GM12878 (cell line): ENCODE data around the gene DNAJC17. TPM values are rescaled to one million over a fixed set of nuclear protein-coding genes. Genes with fewer than 3 reads are reported as not detected.

Experiments used
- ATAC-seq: fragments of 200-7000 bp; cut with Tn5 transposase; 3 replicates; pipeline ENCODE4 v1.9.1; 2020; ENCODE audit warnings: mild to moderate bottlenecking, moderate library complexity
- BruUV-seq: library from RNA; stranded (reverse); fragments of 400-500 nt; replicated peaks from 2 replicates; lab custom pipeline; 2021; lab: Mats Ljungman, UMichigan
- CTCF ChIA-PET: fragments of 300-600 bp; sonication (Branson Sonifier 250); formaldehyde crosslinking; extraction: SDS; loops from one replicate; lab custom pipeline; 2021; ENCODE audit warnings: inconsistent platforms; lab: Yijun Ruan, JAX
- POLR2A ChIA-PET: fragments of 350-600 bp; formaldehyde crosslinking; extraction: SDS; loops from one replicate; lab custom pipeline; 2021; ENCODE audit warnings: inconsistent platforms; lab: Charles Lee
- RAD21 ChIA-PET: fragments of 300-600 bp; sonication (Branson Sonifier 250); formaldehyde crosslinking; loops from one replicate; lab custom pipeline; 2023; ENCODE audit warnings: antibody characterized with exemption; ENCODE audit not compliant: unreplicated experiment; lab: Charles Lee
- SMC1A ChIA-PET: fragments of 300-600 bp; sonication (Branson Sonifier 250); formaldehyde crosslinking; loops from one replicate; lab custom pipeline; 2023; ENCODE audit not compliant: unreplicated experiment, uncharacterized antibody; lab: Charles Lee
- DNase-seq: peaks from one replicate; pipeline ENCODE4 v3.0.0-alpha.2; 2011; ENCODE audit warnings: low read depth, low spot score
- FAIRE-seq: peaks from 3 replicates; lab custom pipeline; 2011; peaks lifted over from hg19 to GRCh38; lab: Jason Lieb, UNC
- H2AFZ ChIP-seq: 2 replicates; pipeline ENCODE4 v1.6.0; 2011; ENCODE audit warnings: low read depth, low read length, control low read depth; ENCODE audit not compliant: control insufficient read depth
- H3K27ac ChIP-seq: 2 replicates; pipeline ENCODE4 v1.5.1; 2011; ENCODE audit warnings: control low read depth; ENCODE audit not compliant: control insufficient read depth, insufficient read depth
- H3K27me3 ChIP-seq, 2 experiments: replicated peaks in 1 of 2; 2 replicates each; pipeline versions ENCODE4 v1.6.0 to v1.6.1; 2011; ENCODE audit warnings: low read length in 1 of 2; ENCODE audit not compliant: control insufficient read depth in 2 of 2, insufficient read depth in 2 of 2
- H3K36me3 ChIP-seq, 2 experiments: 2 replicates each; pipeline ENCODE4 v1.5.1; 2011; ENCODE audit warnings: low read length in 1 of 2; ENCODE audit not compliant: control insufficient read depth in 2 of 2, insufficient read depth in 2 of 2
- H3K4me1 ChIP-seq: 2 replicates; pipeline ENCODE4 v1.6.1; 2011; ENCODE audit warnings: mild to moderate bottlenecking, low read length, moderate library complexity, mixed read lengths; ENCODE audit not compliant: control insufficient read depth, insufficient read depth
- H3K4me2 ChIP-seq: 2 replicates; pipeline ENCODE4 v1.6.0; 2011; ENCODE audit warnings: control low read depth; ENCODE audit not compliant: control insufficient read depth, insufficient read depth
- H3K4me3 ChIP-seq: fragments of 200-600 bp; sonication (generic); 2 replicates; pipeline ENCODE4 v1.5.1; 2016
- H3K79me2 ChIP-seq: 2 replicates; pipeline ENCODE4 v1.6.0; 2011; ENCODE audit warnings: low read length; ENCODE audit not compliant: control insufficient read depth, insufficient read depth
- H3K9ac ChIP-seq: 2 replicates; pipeline ENCODE4 v1.8.0; 2011; ENCODE audit warnings: low read length, control low read depth, mixed read lengths; ENCODE audit not compliant: control insufficient read depth, insufficient read depth
- H3K9me3 ChIP-seq: replicated peaks from 3 replicates; pipeline ENCODE4 v1.5.1; 2011; ENCODE audit warnings: mild to moderate bottlenecking, low read length; ENCODE audit not compliant: control insufficient read depth, insufficient read depth
- H4K20me1 ChIP-seq: 2 replicates; pipeline ENCODE4 v1.6.0; 2011; ENCODE audit not compliant: control insufficient read depth, insufficient read depth
- FOXK2 ChIP-seq: fragments of 450-650 bp; IDR thresholded peaks from 2 replicates; pipeline ENCODE4 v1.6.1; 2017; ENCODE audit warnings: mild to moderate bottlenecking, moderate library complexity
- IKZF2 ChIP-seq, 2 experiments: fragments of 450-650 bp; IDR thresholded peaks; 2 replicates each; pipeline ENCODE4 v1.6.1; 2017; ENCODE audit warnings: mild to moderate bottlenecking in 2 of 2, moderate library complexity in 2 of 2
- NR2F1 ChIP-seq: fragments of 450-650 bp; conservative IDR thresholded peaks from 2 replicates; pipeline ENCODE4 v1.6.1; 2017; ENCODE audit warnings: mild to moderate bottlenecking
- RELA ChIP-seq: fragments of 450-650 bp; IDR thresholded peaks from 2 replicates; pipeline ENCODE4 v1.8.0; 2014; ENCODE audit warnings: borderline replicate concordance; ENCODE audit not compliant: partially characterized antibody
- ZNF24 ChIP-seq: fragments of 450-650 bp; IDR thresholded peaks from 2 replicates; pipeline ENCODE4 v1.6.1; 2017; ENCODE audit warnings: antibody characterized with exemption, mild to moderate bottlenecking
- ZNF384 ChIP-seq: IDR thresholded peaks from 2 replicates; pipeline ENCODE4 v1.6.1; 2012; ENCODE audit warnings: low read depth, mild to moderate bottlenecking, low read length, improper control_type of control experiment, borderline replicate concordance
- WGBS: methylation state at CpG from one replicate; pipeline ENCODE4 v1.1.6; 2016; ENCODE audit warnings: low lambda C conversion rate; ENCODE audit not compliant: insufficient replicate concordance, insufficient coverage; ENCODE audit errors: missing lambda C conversion rate; 5-methylcytosine and 5-hydroxymethylcytosine counted together
- in situ Hi-C: fragments of 300-500 bp; cut with MboI; formaldehyde crosslinking; loops from 9 replicates; pipeline ENCODE4 v1.14.3; 2018; ENCODE audit warnings: mixed read lengths
- intact Hi-C: fragments of 100-400 bp; cut with micrococcal nuclease; formaldehyde crosslinking; loops from one replicate; pipeline ENCODE4 v1.14.2; 2022; ENCODE audit not compliant: unreplicated experiment
- polyA plus RNA-seq, 11 experiments: library from polyadenylated mRNA; depleted of rRNA in 4 of 11; unstranded in 6 of 11; stranded (reverse) in 5 of 11; fragments of >200 nt; fragmentation: Nextera tagmentation in 4 of 11; fragmentation: Illumina TruSeq in 1 of 11; extraction: Ambion mirVana in 4 of 11; extraction: Trizol in 1 of 11; gene quantifications; 1 replicate in 1 of 11; 2 replicates in 10 of 11; pipeline versions ENCODE4 v1.2.1 to v1.2.3, GENCODE V29; 2011 to 2016; ENCODE audit warnings: inconsistent platforms in 2 of 11, missing spikeins in 2 of 11, low read depth in 1 of 11
- total RNA-seq, 4 experiments: library from RNA; depleted of rRNA in 3 of 4; stranded (reverse); fragments of >200 nt in 3 of 4; fragmentation: Illumina TruSeq in 1 of 4; extraction: Trizol in 1 of 4; gene quantifications; 2 replicates each; pipeline versions ENCODE4 v1.2.1 to v1.2.3, GENCODE V29; 2013 to 2021
- TF ChIP-seq, protein P1 (sequence below): fragments of 450-650 bp; formaldehyde crosslinking; IDR thresholded peaks from 2 replicates; pipeline ENCODE4 v1.4.0; 2022; ENCODE audit warnings: mild to moderate bottlenecking, moderate library complexity
- TF ChIP-seq, protein P2 (sequence below): IDR thresholded peaks from 2 replicates; pipeline ENCODE4 v1.6.1; 2012; ENCODE audit warnings: low read length, inconsistent platforms
- TF ChIP-seq, protein P3 (sequence below): IDR thresholded peaks from 2 replicates; pipeline ENCODE4 v1.6.1; 2011; ENCODE audit warnings: borderline replicate concordance, low read depth, mild to moderate bottlenecking, moderate library complexity, low read length; ENCODE audit not compliant: insufficient read depth, poor library complexity, severe bottlenecking
- TF ChIP-seq, protein P4 (sequence below): fragments of 450-650 bp; IDR thresholded peaks from 2 replicates; pipeline ENCODE4 v1.6.1; 2016; ENCODE audit warnings: mild to moderate bottlenecking
- TF ChIP-seq, protein P5 (sequence below): fragments of 450-650 bp; IDR thresholded peaks from 2 replicates; pipeline ENCODE4 v1.6.1; 2018; ENCODE audit warnings: mild to moderate bottlenecking, low read depth, moderate library complexity; ENCODE audit not compliant: partially characterized antibody

Gene DNAJC17
- total and polyA plus RNA-seq, 10 of the 15 experiments (the other 5 are each of a cell fraction or from before 2014, with no cell fraction given): 6.1 to 62.8 (median 45.4) TPM

DNA sequence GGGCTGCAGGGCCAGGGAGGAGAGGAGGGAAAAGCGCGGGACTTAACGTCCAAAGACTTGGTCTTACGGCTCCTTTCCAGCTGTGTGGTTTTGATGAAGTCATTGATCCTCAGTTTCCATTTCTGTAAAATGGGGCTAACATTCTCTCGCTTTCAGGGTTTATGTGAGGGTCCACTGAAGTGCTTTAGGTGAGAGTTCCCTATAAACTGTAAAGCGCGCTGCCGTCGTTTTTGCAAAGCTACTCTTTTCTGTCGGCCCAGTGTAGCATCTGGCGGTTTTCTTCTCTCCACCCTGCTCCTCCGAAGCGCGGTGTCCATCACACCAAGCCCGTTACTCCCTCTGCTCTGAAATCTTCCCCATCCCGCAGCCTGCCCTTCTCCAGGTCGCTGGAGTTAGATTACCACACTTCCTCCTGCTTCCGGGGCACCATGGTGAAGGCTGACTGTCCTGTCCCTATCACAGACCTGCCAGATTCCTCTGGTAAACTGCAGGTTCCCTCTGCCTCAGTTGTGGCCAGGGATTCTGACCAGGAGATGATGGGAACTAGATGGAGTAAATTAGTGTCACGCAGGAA is 702 bp upstream of the DNAJC17 start:
- Histone ChIP-seq H3K27ac (peak overlapping the region; percentile 40; the same call in 1 of the 2 replicates), H4K20me1 (no peaks in the 10 kb centered on the region), H3K9ac (peak overlapping the region; percentile 69), H3K4me1 (peaks cover 15% of the 10 kb centered on the region; the same call in 1 of the 2 replicates), H3K36me3 (peaks cover 0 to 3% of the 10 kb centered on the region in 2 experiments; a peak in 2 of 4 replicates), H2AFZ (peak overlapping the region; percentile 48), H3K79me2 (peaks cover 22% of the 10 kb centered on the region), H3K4me3 (peak overlapping the region; percentile 79), H3K4me2 (peak overlapping the region; percentile 94), H3K9me3 (no peaks in the 10 kb centered on the region), H3K27me3 (no peaks in the 10 kb centered on the region)
- ChIA-PET RAD21 (interaction anchor here (1.0 to 3.3 kb wide), 7 partner anchors 36 to 86 kb away, joined by 3 to 19 read pairs (median 7); partner anchors contain the start of genes RHOV, SPINT1 and VPS18), CTCF (interaction anchor here (0.6 to 3.7 kb wide), 6 partner anchors 15 to 708 kb away, joined by 3 to 19 read pairs (median 6); partner anchors contain the start of gene VPS18), POLR2A (interaction anchor here (0.8 to 2.3 kb wide), 10 partner anchors 14 to 243 kb away, joined by 3 to 10 read pairs (median 4); partner anchors contain the start of genes CCDC32, RAD51 and RHOV), SMC1A (interaction anchor here (1.1 to 2.2 kb wide), 5 partner anchors 40 to 84 kb away, joined by 3 to 7 read pairs (median 6); no protein-coding TSS in a partner anchor)
- intact Hi-C loops: loop anchor here (5.0 kb wide), 1 partner anchor 39 kb away; no protein-coding TSS in a partner anchor
- peak; percentile 1; the same call in 2 of the 3 replicates for ATAC-seq
- in situ Hi-C loops: no loop called here
- no peak for FAIRE-seq
- TSS peak; percentile 61 for BruUV-seq
- 3% methylated on average over 19 of the region's 19 CpGs for WGBS
- no peak for DNase-seq
- TF ChIP-seq, protein P1, sequence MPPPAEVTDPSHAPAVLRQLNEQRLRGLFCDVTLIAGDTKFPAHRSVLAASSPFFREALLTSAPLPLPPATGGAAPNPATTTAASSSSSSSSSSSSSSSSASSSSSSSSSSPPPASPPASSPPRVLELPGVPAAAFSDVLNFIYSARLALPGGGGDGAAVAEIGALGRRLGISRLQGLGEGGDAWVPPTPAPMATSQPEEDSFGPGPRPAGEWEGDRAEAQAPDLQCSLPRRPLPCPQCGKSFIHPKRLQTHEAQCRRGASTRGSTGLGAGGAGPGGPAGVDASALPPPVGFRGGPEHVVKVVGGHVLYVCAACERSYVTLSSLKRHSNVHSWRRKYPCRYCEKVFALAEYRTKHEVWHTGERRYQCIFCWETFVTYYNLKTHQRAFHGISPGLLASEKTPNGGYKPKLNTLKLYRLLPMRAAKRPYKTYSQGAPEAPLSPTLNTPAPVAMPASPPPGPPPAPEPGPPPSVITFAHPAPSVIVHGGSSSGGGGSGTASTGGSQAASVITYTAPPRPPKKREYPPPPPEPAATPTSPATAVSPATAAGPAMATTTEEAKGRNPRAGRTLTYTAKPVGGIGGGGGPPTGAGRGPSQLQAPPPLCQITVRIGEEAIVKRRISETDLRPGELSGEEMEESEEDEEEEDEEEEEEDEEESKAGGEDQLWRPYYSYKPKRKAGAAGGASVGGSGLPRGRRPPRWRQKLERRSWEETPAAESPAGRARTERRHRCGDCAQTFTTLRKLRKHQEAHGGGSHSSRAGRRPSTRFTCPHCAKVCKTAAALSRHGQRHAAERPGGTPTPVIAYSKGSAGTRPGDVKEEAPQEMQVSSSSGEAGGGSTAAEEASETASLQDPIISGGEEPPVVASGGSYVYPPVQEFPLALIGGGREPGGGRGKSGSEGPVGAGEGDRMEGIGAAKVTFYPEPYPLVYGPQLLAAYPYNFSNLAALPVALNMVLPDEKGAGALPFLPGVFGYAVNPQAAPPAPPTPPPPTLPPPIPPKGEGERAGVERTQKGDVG (CRISPR knock-in tag): no peak
- no peak for TF ChIP-seq ZNF24
- TF ChIP-seq, protein P2, sequence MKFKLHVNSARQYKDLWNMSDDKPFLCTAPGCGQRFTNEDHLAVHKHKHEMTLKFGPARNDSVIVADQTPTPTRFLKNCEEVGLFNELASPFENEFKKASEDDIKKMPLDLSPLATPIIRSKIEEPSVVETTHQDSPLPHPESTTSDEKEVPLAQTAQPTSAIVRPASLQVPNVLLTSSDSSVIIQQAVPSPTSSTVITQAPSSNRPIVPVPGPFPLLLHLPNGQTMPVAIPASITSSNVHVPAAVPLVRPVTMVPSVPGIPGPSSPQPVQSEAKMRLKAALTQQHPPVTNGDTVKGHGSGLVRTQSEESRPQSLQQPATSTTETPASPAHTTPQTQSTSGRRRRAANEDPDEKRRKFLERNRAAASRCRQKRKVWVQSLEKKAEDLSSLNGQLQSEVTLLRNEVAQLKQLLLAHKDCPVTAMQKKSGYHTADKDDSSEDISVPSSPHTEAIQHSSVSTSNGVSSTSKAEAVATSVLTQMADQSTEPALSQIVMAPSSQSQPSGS: no peak
- TF ChIP-seq, protein P3, sequence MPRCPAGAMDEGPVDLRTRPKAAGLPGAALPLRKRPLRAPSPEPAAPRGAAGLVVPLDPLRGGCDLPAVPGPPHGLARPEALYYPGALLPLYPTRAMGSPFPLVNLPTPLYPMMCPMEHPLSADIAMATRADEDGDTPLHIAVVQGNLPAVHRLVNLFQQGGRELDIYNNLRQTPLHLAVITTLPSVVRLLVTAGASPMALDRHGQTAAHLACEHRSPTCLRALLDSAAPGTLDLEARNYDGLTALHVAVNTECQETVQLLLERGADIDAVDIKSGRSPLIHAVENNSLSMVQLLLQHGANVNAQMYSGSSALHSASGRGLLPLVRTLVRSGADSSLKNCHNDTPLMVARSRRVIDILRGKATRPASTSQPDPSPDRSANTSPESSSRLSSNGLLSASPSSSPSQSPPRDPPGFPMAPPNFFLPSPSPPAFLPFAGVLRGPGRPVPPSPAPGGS: no peak
- 0 out of 4 replicates have a peak, but pooled peaks of 1 of the 2 experiments have one; percentile 0 for TF ChIP-seq IKZF2 (IDR thresholded peaks at IDR 0.05)
- TF ChIP-seq NR2F1: no peak
- no peak for TF ChIP-seq FOXK2
- TF ChIP-seq, protein P4, sequence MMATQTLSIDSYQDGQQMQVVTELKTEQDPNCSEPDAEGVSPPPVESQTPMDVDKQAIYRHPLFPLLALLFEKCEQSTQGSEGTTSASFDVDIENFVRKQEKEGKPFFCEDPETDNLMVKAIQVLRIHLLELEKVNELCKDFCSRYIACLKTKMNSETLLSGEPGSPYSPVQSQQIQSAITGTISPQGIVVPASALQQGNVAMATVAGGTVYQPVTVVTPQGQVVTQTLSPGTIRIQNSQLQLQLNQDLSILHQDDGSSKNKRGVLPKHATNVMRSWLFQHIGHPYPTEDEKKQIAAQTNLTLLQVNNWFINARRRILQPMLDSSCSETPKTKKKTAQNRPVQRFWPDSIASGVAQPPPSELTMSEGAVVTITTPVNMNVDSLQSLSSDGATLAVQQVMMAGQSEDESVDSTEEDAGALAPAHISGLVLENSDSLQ: peak; percentile 38; the same call in 1 of the 2 replicates
- no peak for TF ChIP-seq RELA
- TF ChIP-seq, protein P5, sequence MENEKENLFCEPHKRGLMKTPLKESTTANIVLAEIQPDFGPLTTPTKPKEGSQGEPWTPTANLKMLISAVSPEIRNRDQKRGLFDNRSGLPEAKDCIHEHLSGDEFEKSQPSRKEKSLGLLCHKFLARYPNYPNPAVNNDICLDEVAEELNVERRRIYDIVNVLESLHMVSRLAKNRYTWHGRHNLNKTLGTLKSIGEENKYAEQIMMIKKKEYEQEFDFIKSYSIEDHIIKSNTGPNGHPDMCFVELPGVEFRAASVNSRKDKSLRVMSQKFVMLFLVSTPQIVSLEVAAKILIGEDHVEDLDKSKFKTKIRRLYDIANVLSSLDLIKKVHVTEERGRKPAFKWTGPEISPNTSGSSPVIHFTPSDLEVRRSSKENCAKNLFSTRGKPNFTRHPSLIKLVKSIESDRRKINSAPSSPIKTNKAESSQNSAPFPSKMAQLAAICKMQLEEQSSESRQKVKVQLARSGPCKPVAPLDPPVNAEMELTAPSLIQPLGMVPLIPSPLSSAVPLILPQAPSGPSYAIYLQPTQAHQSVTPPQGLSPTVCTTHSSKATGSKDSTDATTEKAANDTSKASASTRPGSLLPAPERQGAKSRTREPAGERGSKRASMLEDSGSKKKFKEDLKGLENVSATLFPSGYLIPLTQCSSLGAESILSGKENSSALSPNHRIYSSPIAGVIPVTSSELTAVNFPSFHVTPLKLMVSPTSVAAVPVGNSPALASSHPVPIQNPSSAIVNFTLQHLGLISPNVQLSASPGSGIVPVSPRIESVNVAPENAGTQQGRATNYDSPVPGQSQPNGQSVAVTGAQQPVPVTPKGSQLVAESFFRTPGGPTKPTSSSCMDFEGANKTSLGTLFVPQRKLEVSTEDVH: peak; percentile 56
- TF ChIP-seq ZNF384: no peak
